H1 (cell line): Measurements from ENCODE around the gene TEKTIP1. TPM values are rescaled to one million over a fixed set of nuclear protein-coding genes. Genes with fewer than 3 reads are reported as not detected.
A peak's percentile ranks its signal among the peaks of the same experiment; 100 is the strongest.

ENCODE experiments used
- CTCF ChIA-PET: fragments of 300-600 bp; sonication (Branson Sonifier 250); formaldehyde crosslinking; loops from one replicate; lab custom pipeline; 2021; ENCODE audit not compliant: partially characterized antibody; lab: Charles Lee
- POLR2A ChIA-PET: fragments of 300-600 bp; sonication (Branson Sonifier 250); formaldehyde crosslinking; loops from one replicate; lab custom pipeline; 2021; ENCODE audit warnings: inconsistent platforms; ENCODE audit not compliant: partially characterized antibody; lab: Charles Lee
- DNase-seq, 2 experiments: peaks; one replicate each; pipeline versions ENCODE4 v3.0.0 to v3.0.0-alpha.2; 2010 to 2022; ENCODE audit warnings: low spot score in 2 of 2, low read depth in 1 of 2, mixed read lengths in 1 of 2
- FAIRE-seq: peaks from 2 replicates; lab custom pipeline; 2011; peaks lifted over from hg19 to GRCh38; lab: Jason Lieb, UNC
- H2AFZ ChIP-seq: 2 replicates; pipeline ENCODE4 v1.8.1; 2012; ENCODE audit warnings: low read length, inconsistent platforms
- H2AK5ac ChIP-seq: 2 replicates; pipeline ENCODE4 v1.6.1; 2013; ENCODE audit warnings: low read depth, low read length
- H2BK120ac ChIP-seq: replicated peaks from 2 replicates; pipeline ENCODE3; 2013; ENCODE audit warnings: low read depth, low read length, inconsistent platforms
- H2BK12ac ChIP-seq: 2 replicates; pipeline ENCODE4 v1.6.1; 2013; ENCODE audit warnings: low read depth, low read length
- H2BK15ac ChIP-seq: 2 replicates; pipeline ENCODE4 v1.6.1; 2013; ENCODE audit warnings: low read length
- H2BK20ac ChIP-seq: 2 replicates; pipeline ENCODE4 v1.6.1; 2013; ENCODE audit warnings: low read length
- H2BK5ac ChIP-seq: 2 replicates; pipeline ENCODE4 v1.6.1; 2013; ENCODE audit warnings: low read depth, low read length
- H3K14ac ChIP-seq: 2 replicates; pipeline ENCODE4 v1.6.1; 2013; ENCODE audit warnings: inconsistent platforms; ENCODE audit not compliant: insufficient read length
- H3K18ac ChIP-seq: 2 replicates; pipeline ENCODE4 v1.6.1; 2013; ENCODE audit warnings: low read length; ENCODE audit errors: extremely low read depth
- H3K23ac ChIP-seq: 2 replicates; pipeline ENCODE4 v1.6.1; 2013; ENCODE audit warnings: inconsistent platforms; ENCODE audit not compliant: insufficient read length
- H3K23me2 ChIP-seq: 2 replicates; pipeline ENCODE4 v1.6.1; 2013; ENCODE audit warnings: low read depth, low read length
- H3K27ac ChIP-seq: 2 replicates; pipeline ENCODE4 v1.6.1; 2011; ENCODE audit warnings: low read depth, low read length, inconsistent platforms
- H3K27me3 ChIP-seq, 4 experiments: replicated peaks in 1 of 4; 1 replicate in 1 of 4; 2 replicates in 3 of 4; pipeline versions ENCODE4 v1.6.1 to v1.8.1; 2011 to 2013; ENCODE audit warnings: low read length in 3 of 4, mild to moderate bottlenecking in 3 of 4, inconsistent platforms in 2 of 4, mixed read lengths in 2 of 4, moderate library complexity in 1 of 4; ENCODE audit not compliant: control insufficient read depth in 3 of 4, insufficient read depth in 3 of 4; ENCODE audit errors: extremely low read depth in 1 of 4
- H3K36me3 ChIP-seq, 4 experiments: 2 replicates each; pipeline versions ENCODE4 v1.6.1 to v1.8.1; 2011 to 2013; ENCODE audit warnings: mild to moderate bottlenecking in 4 of 4, low read length in 3 of 4, moderate library complexity in 2 of 4, control low read depth in 1 of 4, inconsistent platforms in 1 of 4; ENCODE audit not compliant: insufficient read depth in 4 of 4, control insufficient read depth in 2 of 4
- H3K4ac ChIP-seq: replicated peaks from 2 replicates; pipeline ENCODE3; 2013; ENCODE audit warnings: low read length, low read depth, mixed read lengths, inconsistent platforms; ENCODE audit not compliant: insufficient read length
- H3K4me1 ChIP-seq, 4 experiments: replicated peaks in 1 of 4; 1 replicate in 1 of 4; 2 replicates in 3 of 4; pipeline versions ENCODE4 v1.6.1 to v1.8.1; 2011 to 2013; ENCODE audit warnings: low read length in 3 of 4, inconsistent platforms in 2 of 4, mixed read lengths in 1 of 4; ENCODE audit not compliant: insufficient read depth in 4 of 4, control insufficient read depth in 3 of 4
- H3K4me2 ChIP-seq, 2 experiments: 2 replicates each; pipeline versions ENCODE4 v1.6.1 to v1.8.1; 2011 to 2013; ENCODE audit warnings: low read depth in 2 of 2, low read length in 2 of 2, control low read depth in 1 of 2, inconsistent platforms in 1 of 2, mild to moderate bottlenecking in 1 of 2; ENCODE audit not compliant: insufficient read depth in 1 of 2
- H3K4me3 ChIP-seq, 4 experiments: fragments of 200-600, 300-600 bp in 1 of 4; sonication (generic), shearing (Covaris generic), sonication (Bioruptor Twin) in 1 of 4; 2 replicates each; pipeline versions ENCODE4 v1.5.1 to v1.8.1; 2011 to 2016; ENCODE audit warnings: low read length in 4 of 4, low read depth in 3 of 4, control low read depth in 2 of 4, inconsistent platforms in 2 of 4, mild to moderate bottlenecking in 2 of 4, mixed read lengths in 1 of 4, moderate library complexity in 1 of 4; ENCODE audit not compliant: insufficient read depth in 2 of 4; ENCODE audit errors: extremely low read depth in 1 of 4
- H3K56ac ChIP-seq: replicated peaks from 2 replicates; pipeline ENCODE3; 2013; ENCODE audit warnings: low read depth, mild to moderate bottlenecking, mixed read lengths, low read length, inconsistent platforms; ENCODE audit not compliant: insufficient read length
- H3K79me1 ChIP-seq: 2 replicates; pipeline ENCODE4 v1.6.1; 2013; ENCODE audit warnings: low read depth, low read length, control low read depth
- H3K79me2 ChIP-seq, 2 experiments: 2 replicates each; pipeline versions ENCODE4 v1.6.1 to v1.8.1; 2012 to 2013; ENCODE audit warnings: low read length in 2 of 2, mild to moderate bottlenecking in 2 of 2, inconsistent platforms in 1 of 2; ENCODE audit not compliant: insufficient read depth in 2 of 2, control insufficient read depth in 1 of 2
- H3K9ac ChIP-seq, 4 experiments: replicated peaks in 1 of 4; 1 replicate in 1 of 4; 2 replicates in 3 of 4; pipeline versions ENCODE4 v1.6.1 to v1.8.1; 2011 to 2013; ENCODE audit warnings: low read depth in 3 of 4, low read length in 3 of 4, control low read depth in 2 of 4, mild to moderate bottlenecking in 2 of 4, moderate library complexity in 2 of 4, inconsistent platforms in 1 of 4; ENCODE audit errors: extremely low read depth in 1 of 4
- H3K9me3 ChIP-seq, 2 experiments: 2 replicates each; pipeline versions ENCODE4 v1.6.1 to v1.8.1; 2012 to 2013; ENCODE audit warnings: mild to moderate bottlenecking in 2 of 2, moderate library complexity in 2 of 2, control low read depth in 1 of 2, inconsistent platforms in 1 of 2, low read depth in 1 of 2, low read length in 1 of 2, mixed read lengths in 1 of 2; ENCODE audit not compliant: insufficient read depth in 2 of 2
- H4K20me1 ChIP-seq, 2 experiments: replicated peaks in 1 of 2; 2 replicates each; pipeline versions ENCODE3 to v1.8.1; 2011 to 2013; ENCODE audit warnings: inconsistent platforms in 2 of 2, low read length in 2 of 2, mild to moderate bottlenecking in 1 of 2; ENCODE audit not compliant: insufficient read depth in 2 of 2, control insufficient read depth in 1 of 2
- H4K5ac ChIP-seq: 2 replicates; pipeline ENCODE4 v1.6.1; 2013; ENCODE audit warnings: low read length, low read depth, mixed read lengths, inconsistent platforms; ENCODE audit not compliant: insufficient read length
- H4K8ac ChIP-seq: 2 replicates; pipeline ENCODE4 v1.8.0; 2013; ENCODE audit warnings: mild to moderate bottlenecking, moderate library complexity, low read length, inconsistent platforms; ENCODE audit not compliant: insufficient read depth; ENCODE audit errors: extremely low read depth
- H4K91ac ChIP-seq: replicated peaks from 2 replicates; pipeline ENCODE3; 2013; ENCODE audit warnings: low read length, mixed read lengths, inconsistent platforms; ENCODE audit not compliant: insufficient read length
- JUND ChIP-seq: IDR thresholded peaks from 2 replicates; pipeline ENCODE4 v1.6.1; 2011; ENCODE audit warnings: mild to moderate bottlenecking, improper control_type of control experiment, low read length
- NANOG ChIP-seq: IDR thresholded peaks from 2 replicates; pipeline ENCODE4 v1.6.1; 2011; ENCODE audit warnings: low read length, low read depth, mild to moderate bottlenecking, inconsistent platforms; ENCODE audit not compliant: insufficient read depth, poor library complexity, severe bottlenecking
- WGBS, 2 experiments: shearing (Covaris generic) in 1 of 2; methylation state at CpG; one replicate each; pipeline versions ENCODE4 v1.1.6 to v1.1.7; 2013 to 2015; ENCODE audit warnings: low lambda C conversion rate in 2 of 2, mixed read lengths in 2 of 2, inconsistent platforms in 1 of 2, low coverage in 1 of 2, missing lambda C conversion rate in 1 of 2; ENCODE audit not compliant: insufficient replicate concordance in 2 of 2, insufficient coverage in 1 of 2, insufficient read length in 1 of 2; ENCODE audit errors: extremely low coverage in 1 of 2, missing lambda C conversion rate in 1 of 2; 5-methylcytosine and 5-hydroxymethylcytosine counted together
- polyA plus RNA-seq, 7 experiments: library from polyadenylated mRNA; depleted of rRNA in 3 of 7; stranded (reverse) in 5 of 7; unstranded in 2 of 7; fragments of >200 nt in 5 of 7; fragments of 200-250 nt in 2 of 7; gene quantifications; 1 replicate in 5 of 7; 2 replicates in 1 of 7; 4 replicates in 1 of 7; pipeline versions ENCODE4 v1.2.1 to v1.2.3, GENCODE V29; 2011 to 2013; ENCODE audit warnings: missing spikeins in 2 of 7, mixed read lengths in 2 of 7
- total RNA-seq: library from RNA; stranded (reverse); fragmentation: NEBNext Ultra II Directional; extraction: Animal tissue kit (Norgen Biotek cat#: 25700); gene quantifications from 2 replicates; pipeline ENCODE4 v1.2.1, GENCODE V29; 2021

TEKTIP1 gene
- total and polyA plus RNA-seq, 2 of the 8 experiments (the other 6 are each of a cell fraction or from before 2014, with no cell fraction given): 1.1 TPM; not detected in 1

GRCh38 chr19:3499738-3500428, 39.1 kb upstream of the TEKTIP1 start:
- no peak overlapping the region for H4K91ac ChIP-seq
- H3K79me2 ChIP-seq: peaks cover 0 to 30% of the 10 kb centered on the region in 2 experiments; a peak in 2 of 4 replicates
- POLR2A ChIA-PET: interaction anchor here (0.7 to 6.1 kb wide), 5 partner anchors 11 to 57 kb away, joined by 3 to 58 read pairs (median 5); partner anchors contain the start of gene SMIM24
- peaks cover 1 to 8% of the 10 kb centered on the region in 2 experiments for H4K20me1 ChIP-seq
- H2AK5ac ChIP-seq: peak overlapping the region; percentile 11
- no peaks in the 10 kb centered on the region for H3K27me3 ChIP-seq
- no peak overlapping the region for H3K23ac ChIP-seq
- peak overlapping the region; percentile 88 to 100 (median 96) for H3K9ac ChIP-seq
- H3K4me2 ChIP-seq: peak overlapping the region; percentile 89 to 94
- H3K23me2 ChIP-seq: peaks cover 7% of the 10 kb centered on the region
- no peak for DNase-seq
- H2BK15ac ChIP-seq: no peak overlapping the region
- peak overlapping the region; percentile 77 to 98 (median 92) for H3K4me3 ChIP-seq
- TF ChIP-seq NANOG (no peak), JUND (no peak)
- TF ChIP-seq, all 59 proteins: peak for 0
- no peak overlapping the region for H3K18ac ChIP-seq
- H3K56ac ChIP-seq: peak overlapping the region; percentile 52
- peak overlapping the region; percentile 46 for H3K4ac ChIP-seq
- peak overlapping the region; percentile 100; the same call in 1 of the 2 replicates for H2BK5ac ChIP-seq
- no peak overlapping the region for H2AFZ ChIP-seq
- H4K8ac ChIP-seq: peak overlapping the region; percentile 99; the same call in 1 of the 2 replicates
- H3K79me1 ChIP-seq: peaks cover 6% of the 10 kb centered on the region
- CTCF ChIA-PET: interaction anchor here (0.6 to 2.2 kb wide), 7 partner anchors 14 to 1490 kb away, joined by 3 to 8 read pairs (median 3); no protein-coding TSS in a partner anchor
- no peaks in the 10 kb centered on the region; a peak in 3 of 7 replicates for H3K4me1 ChIP-seq
- FAIRE-seq: no peak
- H3K36me3 ChIP-seq: peaks cover 2 to 16% (median 6%) of the 10 kb centered on the region in 4 experiments; a peak in 6 of 8 replicates
- no peak overlapping the region for H4K5ac ChIP-seq
- H3K9me3 ChIP-seq: no peaks in the 10 kb centered on the region
- no peak overlapping the region for H2BK20ac ChIP-seq
- WGBS, 2 experiments: 33% methylated on average over 18 of the region's 18 CpGs; no CpG with 5 or more reads in 1 of the 2 experiments
- peak overlapping the region; percentile 100 for H3K27ac ChIP-seq
- no peak overlapping the region for H2BK120ac ChIP-seq
- no peak overlapping the region; the same call in 1 of the 2 replicates for H2BK12ac ChIP-seq
- H3K14ac ChIP-seq: no peak overlapping the region
